ENCODE results near the gene ATP1A1. TPM values are rescaled to one million over a fixed set of nuclear protein-coding genes. Genes with fewer than 3 reads are reported as not detected.

ATP1A1 gene
- total and polyA plus RNA-seq, 2 donors (not counting 1 experiment from before 2014, with no cell fraction given) = 141 to 230 TPM

DNA sequence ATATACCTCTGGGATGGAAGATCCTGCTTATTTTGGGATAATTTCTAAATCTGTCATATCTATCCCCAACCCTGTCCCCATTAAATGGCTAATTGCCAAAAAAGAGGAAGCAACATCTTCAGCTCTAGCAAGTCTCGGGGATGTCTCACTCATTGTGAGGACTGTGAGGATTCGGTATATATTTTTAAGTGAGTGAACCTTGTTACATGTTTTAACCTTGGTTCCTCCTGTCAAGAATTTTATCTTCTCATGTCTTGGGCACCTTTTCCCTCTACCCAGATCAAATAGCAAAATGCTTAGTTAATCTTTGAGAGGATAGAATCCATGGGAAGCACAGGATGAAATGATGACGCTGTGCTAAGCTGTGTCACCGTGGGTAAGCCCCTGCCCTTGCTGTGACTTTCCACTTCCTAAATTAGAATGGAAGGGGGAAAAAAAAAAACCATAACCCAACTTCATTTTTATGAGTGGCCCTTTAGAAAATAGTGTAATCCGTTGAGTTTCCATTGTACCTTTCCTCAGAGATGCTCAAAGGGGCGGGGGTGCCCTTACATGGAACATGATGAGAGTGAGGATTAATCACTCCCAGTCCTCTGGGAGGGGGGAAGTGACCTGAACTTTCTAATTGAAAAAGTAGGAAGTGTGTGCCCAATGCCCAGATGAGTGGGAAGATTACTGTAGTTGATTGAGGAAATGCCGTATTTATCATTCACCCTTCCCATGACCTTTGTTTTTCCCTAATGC, 7.6 kb downstream of the ATP1A1 start:
- no peak overlapping the region for H3K4me2 ChIP-seq (ENCODE audit: extremely low read depth, insufficient read depth, low read length)
- no peak overlapping the region for H2AFZ ChIP-seq (ENCODE audit: low read length)
- DNase-seq (ENCODE audit: low read depth in 2 of 2) = no peak
- no peak overlapping the region for H3K9ac ChIP-seq (ENCODE audit: insufficient read depth, low read length)
- no peaks in the 10 kb centered on the region for H4K20me1 ChIP-seq (ENCODE audit: control insufficient read depth, extremely low read depth, insufficient read depth, low read length)
- no peaks in the 10 kb centered on the region for H3K9me3 ChIP-seq (ENCODE audit: control insufficient read depth, insufficient read depth, low read depth, low read length)
- peaks cover 57% of the 10 kb centered on the region for H3K79me2 ChIP-seq (ENCODE audit: control insufficient read depth, insufficient read depth, low read length)
- H3K4me3 ChIP-seq (replicated peaks in 1 of 4; ENCODE audit: control extremely low read depth in 1 of 4, insufficient read depth in 1 of 4, low read depth in 3 of 4, low read length in 4 of 4) = no peak overlapping the region
- peaks cover 20% of the 10 kb centered on the region for H3K4me1 ChIP-seq (ENCODE audit: control insufficient read depth, extremely low read depth, insufficient read depth, low read length)
- H3K36me3 ChIP-seq (ENCODE audit: control insufficient read depth, insufficient read depth, low read length) = peaks cover 2% of the 10 kb centered on the region
- no peaks in the 10 kb centered on the region for H3K27me3 ChIP-seq (ENCODE audit: control insufficient read depth, insufficient read depth, low read length)
- TF ChIP-seq, protein P1, sequence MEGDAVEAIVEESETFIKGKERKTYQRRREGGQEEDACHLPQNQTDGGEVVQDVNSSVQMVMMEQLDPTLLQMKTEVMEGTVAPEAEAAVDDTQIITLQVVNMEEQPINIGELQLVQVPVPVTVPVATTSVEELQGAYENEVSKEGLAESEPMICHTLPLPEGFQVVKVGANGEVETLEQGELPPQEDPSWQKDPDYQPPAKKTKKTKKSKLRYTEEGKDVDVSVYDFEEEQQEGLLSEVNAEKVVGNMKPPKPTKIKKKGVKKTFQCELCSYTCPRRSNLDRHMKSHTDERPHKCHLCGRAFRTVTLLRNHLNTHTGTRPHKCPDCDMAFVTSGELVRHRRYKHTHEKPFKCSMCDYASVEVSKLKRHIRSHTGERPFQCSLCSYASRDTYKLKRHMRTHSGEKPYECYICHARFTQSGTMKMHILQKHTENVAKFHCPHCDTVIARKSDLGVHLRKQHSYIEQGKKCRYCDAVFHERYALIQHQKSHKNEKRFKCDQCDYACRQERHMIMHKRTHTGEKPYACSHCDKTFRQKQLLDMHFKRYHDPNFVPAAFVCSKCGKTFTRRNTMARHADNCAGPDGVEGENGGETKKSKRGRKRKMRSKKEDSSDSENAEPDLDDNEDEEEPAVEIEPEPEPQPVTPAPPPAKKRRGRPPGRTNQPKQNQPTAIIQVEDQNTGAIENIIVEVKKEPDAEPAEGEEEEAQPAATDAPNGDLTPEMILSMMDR (conservative IDR thresholded peaks at IDR 0.05 in 1 of 2, IDR thresholded peaks at IDR 0.05 in 1 of 2; ENCODE audit: low read depth in 1 of 2, low read length in 2 of 2) = no peak
- no peak for TF ChIP-seq EZH2 (IDR thresholded peaks at IDR 0.05; ENCODE audit: low read length, missing control alignments)
- no peak overlapping the region for H3K27ac ChIP-seq (ENCODE audit: insufficient read depth, low read length)

DNA sequence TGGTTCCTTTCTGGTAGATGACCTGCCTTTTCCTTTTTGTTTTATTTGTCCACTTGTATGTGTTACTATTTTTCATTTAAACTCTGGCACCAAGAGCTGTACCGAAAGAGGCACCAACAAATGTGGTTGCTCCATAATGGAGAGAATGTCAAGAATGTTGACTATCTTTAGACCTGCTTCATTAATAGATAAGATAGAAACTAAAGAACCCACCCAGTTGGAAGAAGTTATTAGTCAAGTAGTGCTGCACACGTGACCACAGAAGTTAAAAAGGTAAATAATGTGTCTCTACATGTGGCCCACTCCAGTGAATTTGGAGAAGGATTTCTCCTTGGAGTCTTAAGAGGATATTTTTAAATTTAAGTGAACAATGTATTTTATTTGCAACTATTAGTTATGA, 9.3 kb downstream of the ATP1A1 start:
- peak in 1 of 2 donors; percentile 75 for DNase-seq (ENCODE audit: low read depth in 2 of 2)

DNA sequence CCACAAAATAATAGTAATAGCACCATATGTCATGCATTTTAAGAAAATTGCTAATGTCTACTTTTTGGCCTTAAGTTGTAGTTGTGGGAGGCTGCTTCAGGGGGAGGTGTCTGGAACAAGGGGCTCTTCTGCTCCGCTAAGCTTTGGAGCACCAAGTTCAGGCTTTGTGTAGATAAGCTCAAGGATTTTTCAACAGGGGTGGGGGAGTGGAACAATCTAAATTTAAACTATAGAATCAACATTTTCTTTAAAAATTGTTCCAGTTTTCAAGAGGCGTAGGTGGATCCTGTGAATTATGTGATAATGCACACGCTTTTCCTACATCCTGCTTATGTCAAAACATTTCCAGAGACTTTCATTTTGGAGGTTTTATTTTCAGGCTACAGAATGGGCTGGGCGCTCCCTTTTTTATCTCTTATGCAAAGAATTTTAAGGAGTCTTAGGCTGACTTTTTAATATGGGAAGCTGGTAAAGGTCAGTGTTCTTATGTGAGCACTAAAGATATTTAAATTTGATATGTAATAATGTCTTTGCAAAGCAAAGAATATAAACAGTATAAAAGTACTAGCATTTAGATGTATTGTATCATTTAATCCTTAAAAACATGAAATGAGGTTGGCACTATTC, 9.9 kb downstream of the ATP1A1 start:
- Histone ChIP-seq H3K4me3 (replicated peaks in 1 of 4; ENCODE audit: control extremely low read depth in 1 of 4, insufficient read depth in 1 of 4, low read depth in 3 of 4, low read length in 4 of 4) (no peak overlapping the region), H2AFZ (ENCODE audit: low read length) (no peak overlapping the region), H3K4me2 (ENCODE audit: extremely low read depth, insufficient read depth, low read length) (no peak overlapping the region), H3K36me3 (ENCODE audit: control insufficient read depth, insufficient read depth, low read length) (peaks cover 5% of the 10 kb centered on the region), H3K79me2 (ENCODE audit: control insufficient read depth, insufficient read depth, low read length) (peaks cover 42% of the 10 kb centered on the region), H3K9me3 (ENCODE audit: control insufficient read depth, insufficient read depth, low read depth, low read length) (no peaks in the 10 kb centered on the region), H3K27ac (ENCODE audit: insufficient read depth, low read length) (no peak overlapping the region), H4K20me1 (ENCODE audit: control insufficient read depth, extremely low read depth, insufficient read depth, low read length) (no peaks in the 10 kb centered on the region), H3K4me1 (ENCODE audit: control insufficient read depth, extremely low read depth, insufficient read depth, low read length) (peaks cover 4% of the 10 kb centered on the region), H3K27me3 (ENCODE audit: control insufficient read depth, insufficient read depth, low read length) (no peaks in the 10 kb centered on the region), H3K9ac (ENCODE audit: insufficient read depth, low read length) (no peak overlapping the region)
- no peak for TF ChIP-seq EZH2 (IDR thresholded peaks at IDR 0.05; ENCODE audit: low read length, missing control alignments)
- TF ChIP-seq, protein P1 (conservative IDR thresholded peaks at IDR 0.05 in 1 of 2, IDR thresholded peaks at IDR 0.05 in 1 of 2; ENCODE audit: low read depth in 1 of 2, low read length in 2 of 2) = no peak
- DNase-seq (ENCODE audit: low read depth in 2 of 2) = peak in 1 of 2 donors; percentile 30

More for the DNA sequence above, 9.3 kb downstream of the ATP1A1 start:
- Histone ChIP-seq H3K27ac (ENCODE audit: insufficient read depth, low read length) (no peak overlapping the region), H2AFZ (ENCODE audit: low read length) (no peak overlapping the region), H3K4me2 (ENCODE audit: extremely low read depth, insufficient read depth, low read length) (no peak overlapping the region), H3K9ac (ENCODE audit: insufficient read depth, low read length) (no peak overlapping the region), H3K4me3 (replicated peaks in 1 of 4; ENCODE audit: control extremely low read depth in 1 of 4, insufficient read depth in 1 of 4, low read depth in 3 of 4, low read length in 4 of 4) (no peak overlapping the region), H4K20me1 (ENCODE audit: control insufficient read depth, extremely low read depth, insufficient read depth, low read length) (no peaks in the 10 kb centered on the region), H3K79me2 (ENCODE audit: control insufficient read depth, insufficient read depth, low read length) (peaks cover 43% of the 10 kb centered on the region), H3K36me3 (ENCODE audit: control insufficient read depth, insufficient read depth, low read length) (peaks cover 4% of the 10 kb centered on the region), H3K27me3 (ENCODE audit: control insufficient read depth, insufficient read depth, low read length) (no peaks in the 10 kb centered on the region), H3K9me3 (ENCODE audit: control insufficient read depth, insufficient read depth, low read depth, low read length) (no peaks in the 10 kb centered on the region), H3K4me1 (ENCODE audit: control insufficient read depth, extremely low read depth, insufficient read depth, low read length) (peaks cover 8% of the 10 kb centered on the region)
- no peak for TF ChIP-seq EZH2 (IDR thresholded peaks at IDR 0.05; ENCODE audit: low read length, missing control alignments)
- TF ChIP-seq, protein P1 (conservative IDR thresholded peaks at IDR 0.05 in 1 of 2, IDR thresholded peaks at IDR 0.05 in 1 of 2; ENCODE audit: low read depth in 1 of 2, low read length in 2 of 2) = no peak
